K562 (cell line): ENCODE results near the gene RPS19. TPM values are rescaled to one million over a fixed set of nuclear protein-coding genes. Genes with fewer than 3 reads are reported as not detected.

ENCODE experiments used
- BCL6 ChIP-seq: fragments of 250-450 bp; sonication (Bioruptor Pico); IDR thresholded peaks from 2 replicates; pipeline ENCODE4 v1.4.0; 2020
- CC2D1A ChIP-seq: fragments of 450-650 bp; IDR thresholded peaks from 2 replicates; pipeline ENCODE4 v1.6.1; 2017; ENCODE audit warnings: mild to moderate bottlenecking
- ELF1 ChIP-seq: fragments of 200-800 bp; sonication (Bioruptor generic); IDR thresholded peaks from 2 replicates; pipeline ENCODE4 v1.6.1; 2016; ENCODE audit warnings: missing genetic modification characterization, missing compliant biosample characterization
- ELF4 ChIP-seq: fragments of 450-650 bp; formaldehyde crosslinking; IDR thresholded peaks from 2 replicates; pipeline ENCODE4 v1.4.0; 2022; ENCODE audit warnings: missing genetic modification characterization
- ETV1 ChIP-seq: fragments of 450-650 bp; conservative IDR thresholded peaks from 2 replicates; pipeline ENCODE4 v1.6.1; 2016; ENCODE audit warnings: missing genetic modification characterization, control low read depth, low read depth, missing compliant biosample characterization
- FOS ChIP-seq: IDR thresholded peaks from 3 replicates; pipeline ENCODE4 v1.6.1; 2011; ENCODE audit not compliant: insufficient read length; ENCODE audit errors: extremely low read depth
- HMG20A ChIP-seq: fragments of 450-650 bp; formaldehyde crosslinking; conservative IDR thresholded peaks from 2 replicates; pipeline ENCODE4 v1.4.0; 2020; ENCODE audit warnings: mild to moderate bottlenecking, mixed read lengths
- NFE2L1 ChIP-seq: fragments of 450-650 bp; IDR thresholded peaks from 2 replicates; pipeline ENCODE4 v1.6.1; 2016; ENCODE audit warnings: missing genetic modification characterization, low read depth, mild to moderate bottlenecking, missing compliant biosample characterization, moderate library complexity, borderline replicate concordance
- NR2C1 ChIP-seq, 2 experiments: fragments of 450-650 bp; IDR thresholded peaks; 2 replicates each; pipeline ENCODE4 v1.6.1; 2017; ENCODE audit warnings: mild to moderate bottlenecking in 2 of 2, antibody characterized with exemption in 1 of 2, inconsistent platforms in 1 of 2, missing compliant biosample characterization in 1 of 2, missing genetic modification characterization in 1 of 2
- STAG1 ChIP-seq: sonication (generic); formaldehyde crosslinking; IDR thresholded peaks from 2 replicates; pipeline ENCODE4 v1.5.0; 2020; ENCODE audit warnings: missing genetic modification reagents, borderline replicate concordance
- TCF7L2 ChIP-seq: fragments of 150-350 bp; IDR thresholded peaks from 2 replicates; pipeline ENCODE4 v1.6.1; 2016; ENCODE audit warnings: low read depth, mild to moderate bottlenecking, low read length, moderate library complexity
- ZFP1 ChIP-seq: fragments of 450-650 bp; formaldehyde crosslinking; IDR thresholded peaks from 2 replicates; pipeline ENCODE4 v1.4.0; 2020; ENCODE audit warnings: mild to moderate bottlenecking, mixed read lengths
- ZKSCAN3 ChIP-seq: fragments of 250-450 bp; sonication (Bioruptor Pico); IDR thresholded peaks from 2 replicates; pipeline ENCODE4 v1.4.0; 2020
- ZNF592 ChIP-seq: fragments of 450-650 bp; IDR thresholded peaks from 2 replicates; pipeline ENCODE4 v1.6.1; 2017; ENCODE audit warnings: antibody characterized with exemption, mild to moderate bottlenecking
- ZNF766 ChIP-seq: fragments of 200-800 bp; sonication (Bioruptor generic); conservative IDR thresholded peaks from 2 replicates; pipeline ENCODE4 v1.6.1; 2016; ENCODE audit warnings: missing genetic modification characterization, missing compliant biosample characterization
- polyA plus RNA-seq, 8 experiments: library from polyadenylated mRNA; depleted of rRNA in 4 of 8; stranded (reverse) in 5 of 8; unstranded in 3 of 8; fragments of >200 nt; fragmentation: Nextera tagmentation in 2 of 8; fragmentation: Illumina TruSeq in 1 of 8; extraction: Ambion mirVana in 2 of 8; extraction: Trizol in 1 of 8; gene quantifications; 2 replicates each; pipeline versions ENCODE4 v1.2.1 to v1.2.3, GENCODE V29; 2011 to 2014; ENCODE audit warnings: inconsistent platforms in 1 of 8, missing spikeins in 1 of 8
- total RNA-seq, 7 experiments: library from RNA; depleted of rRNA in 6 of 7; stranded (reverse); fragments of >200 nt in 6 of 7; fragmentation: Illumina TruSeq in 2 of 7; extraction: Trizol in 2 of 7; gene quantifications; 2 replicates each; pipeline versions ENCODE4 v1.2.1 to v1.2.3, GENCODE V29; 2011 to 2021; ENCODE audit warnings: low replicate concordance in 1 of 7
- TF ChIP-seq, protein P1 (sequence below), 2 experiments: fragments of 450-650 bp; conservative IDR thresholded peaks; 2 replicates each; pipeline ENCODE4 v1.6.1; 2017; ENCODE audit warnings: mild to moderate bottlenecking in 2 of 2, moderate library complexity in 2 of 2
- TF ChIP-seq, protein P2 (sequence below): fragments of 250-450 bp; sonication (Bioruptor Pico); IDR thresholded peaks from 2 replicates; pipeline ENCODE4 v1.8.0; 2021; ENCODE audit warnings: mild to moderate bottlenecking, moderate library complexity
- TF ChIP-seq, protein P3 (sequence below): sonication (generic); formaldehyde crosslinking; IDR thresholded peaks from 2 replicates; pipeline ENCODE4 v1.8.1; 2022; ENCODE audit warnings: missing genetic modification reagents
- TF ChIP-seq, protein P4 (sequence below): sonication (generic); formaldehyde crosslinking; IDR thresholded peaks from 2 replicates; pipeline ENCODE4 v1.9.0; 2022; ENCODE audit warnings: mild to moderate bottlenecking, missing genetic modification reagents

RPS19 gene
- total and polyA plus RNA-seq, 9 of the 15 experiments (the other 6 are each of a cell fraction or from before 2014, with no cell fraction given), result 1,964 to 3,408 (median 2,747) TPM

DNA sequence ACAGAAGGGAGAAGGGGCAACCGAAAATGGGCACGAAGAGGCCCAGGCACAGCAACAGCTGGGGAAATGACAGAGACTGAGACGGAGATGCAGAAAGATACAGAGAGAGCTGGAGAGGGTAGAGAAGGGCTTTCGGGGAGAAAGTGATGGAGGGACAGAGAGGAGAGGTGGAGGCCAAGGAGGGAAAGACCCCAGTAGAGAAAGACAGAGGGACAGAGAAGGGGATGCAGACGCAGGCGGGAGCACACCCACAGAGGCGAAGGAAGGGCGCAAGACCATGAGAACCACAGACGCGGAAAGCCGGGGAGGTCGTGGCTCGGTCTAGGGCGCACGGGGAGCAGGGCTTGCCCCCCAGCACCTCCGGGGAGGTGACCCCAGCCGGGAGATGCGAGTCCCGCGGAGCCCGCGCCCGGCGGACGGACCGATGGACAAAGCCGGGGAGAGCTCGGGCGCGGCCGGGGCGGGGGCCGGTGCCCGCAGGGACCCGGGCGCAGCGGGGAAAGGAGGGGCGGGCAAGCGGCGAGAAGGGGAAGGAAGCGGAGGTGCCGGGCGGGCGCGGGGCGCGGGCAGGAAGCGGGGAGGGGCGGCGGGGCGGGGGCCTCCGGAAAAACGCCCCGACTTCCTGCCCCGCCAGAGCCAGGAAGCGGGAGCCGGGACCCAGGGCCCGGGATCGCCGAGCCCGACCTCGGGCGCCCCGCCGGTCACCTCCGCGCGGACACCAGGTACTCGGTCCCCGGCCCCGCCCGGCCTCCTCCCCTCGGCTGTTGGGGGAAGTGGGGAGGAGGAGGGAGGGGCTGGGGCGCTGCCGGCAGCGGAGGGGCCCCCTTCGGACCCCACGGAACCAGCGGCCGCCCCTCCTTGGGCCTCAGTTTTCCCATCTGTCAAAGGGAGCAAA lies 22.8 kb downstream of the RPS19 start, which contains the start of gene ARHGEF1 (continued):
- TF ChIP-seq TCF7L2 (no peak), FOS (no peak), HMG20A (CRISPR knock-in tag) (no peak), STAG1 (CRISPR knock-in tag) (no peak), ZNF766 (no peak), ZFP1 (CRISPR knock-in tag) (no peak), CC2D1A (no peak), BCL6 (CRISPR knock-in tag) (no peak), NFE2L1 (tag) (no peak), NR2C1 (IDR thresholded peaks at IDR 0.05) (no peak), NR2C1 (tag; IDR thresholded peaks at IDR 0.05) (no peak), ZKSCAN3 (CRISPR knock-in tag) (no peak), ELF1 (tag) (no peak; the same call in 1 of the 2 replicates), ELF4 (CRISPR knock-in tag) (no peak), ETV1 (peak; percentile 15; the same call in 1 of the 2 replicates), ZNF592 (no peak)
- TF ChIP-seq, protein P1, sequence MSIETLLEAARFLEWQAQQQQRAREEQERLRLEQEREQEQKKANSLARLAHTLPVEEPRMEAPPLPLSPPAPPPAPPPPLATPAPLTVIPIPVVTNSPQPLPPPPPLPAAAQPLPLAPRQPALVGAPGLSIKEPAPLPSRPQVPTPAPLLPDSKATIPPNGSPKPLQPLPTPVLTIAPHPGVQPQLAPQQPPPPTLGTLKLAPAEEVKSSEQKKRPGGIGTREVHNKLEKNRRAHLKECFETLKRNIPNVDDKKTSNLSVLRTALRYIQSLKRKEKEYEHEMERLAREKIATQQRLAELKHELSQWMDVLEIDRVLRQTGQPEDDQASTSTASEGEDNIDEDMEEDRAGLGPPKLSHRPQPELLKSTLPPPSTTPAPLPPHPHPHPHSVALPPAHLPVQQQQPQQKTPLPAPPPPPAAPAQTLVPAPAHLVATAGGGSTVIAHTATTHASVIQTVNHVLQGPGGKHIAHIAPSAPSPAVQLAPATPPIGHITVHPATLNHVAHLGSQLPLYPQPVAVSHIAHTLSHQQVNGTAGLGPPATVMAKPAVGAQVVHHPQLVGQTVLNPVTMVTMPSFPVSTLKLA (conservative IDR thresholded peaks at IDR 0.05), result no peak
- TF ChIP-seq, protein P2, sequence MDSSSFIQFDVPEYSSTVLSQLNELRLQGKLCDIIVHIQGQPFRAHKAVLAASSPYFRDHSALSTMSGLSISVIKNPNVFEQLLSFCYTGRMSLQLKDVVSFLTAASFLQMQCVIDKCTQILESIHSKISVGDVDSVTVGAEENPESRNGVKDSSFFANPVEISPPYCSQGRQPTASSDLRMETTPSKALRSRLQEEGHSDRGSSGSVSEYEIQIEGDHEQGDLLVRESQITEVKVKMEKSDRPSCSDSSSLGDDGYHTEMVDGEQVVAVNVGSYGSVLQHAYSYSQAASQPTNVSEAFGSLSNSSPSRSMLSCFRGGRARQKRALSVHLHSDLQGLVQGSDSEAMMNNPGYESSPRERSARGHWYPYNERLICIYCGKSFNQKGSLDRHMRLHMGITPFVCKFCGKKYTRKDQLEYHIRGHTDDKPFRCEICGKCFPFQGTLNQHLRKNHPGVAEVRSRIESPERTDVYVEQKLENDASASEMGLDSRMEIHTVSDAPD (CRISPR knock-in tag), result no peak
- TF ChIP-seq, protein P3, sequence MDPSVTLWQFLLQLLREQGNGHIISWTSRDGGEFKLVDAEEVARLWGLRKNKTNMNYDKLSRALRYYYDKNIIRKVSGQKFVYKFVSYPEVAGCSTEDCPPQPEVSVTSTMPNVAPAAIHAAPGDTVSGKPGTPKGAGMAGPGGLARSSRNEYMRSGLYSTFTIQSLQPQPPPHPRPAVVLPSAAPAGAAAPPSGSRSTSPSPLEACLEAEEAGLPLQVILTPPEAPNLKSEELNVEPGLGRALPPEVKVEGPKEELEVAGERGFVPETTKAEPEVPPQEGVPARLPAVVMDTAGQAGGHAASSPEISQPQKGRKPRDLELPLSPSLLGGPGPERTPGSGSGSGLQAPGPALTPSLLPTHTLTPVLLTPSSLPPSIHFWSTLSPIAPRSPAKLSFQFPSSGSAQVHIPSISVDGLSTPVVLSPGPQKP (CRISPR knock-in tag), result no peak
- TF ChIP-seq, protein P4, sequence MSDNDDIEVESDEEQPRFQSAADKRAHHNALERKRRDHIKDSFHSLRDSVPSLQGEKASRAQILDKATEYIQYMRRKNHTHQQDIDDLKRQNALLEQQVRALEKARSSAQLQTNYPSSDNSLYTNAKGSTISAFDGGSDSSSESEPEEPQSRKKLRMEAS (CRISPR knock-in tag), result no peak
